ENCODE data around the gene RIT2. TPM values are rescaled to one million over a fixed set of nuclear protein-coding genes. Genes with fewer than 3 reads are reported as not detected.

RIT2 gene
- total RNA-seq, 1 donor from 2014 or later = not detected

- no peaks in the 10 kb centered on the region for H3K27me3 Mint-ChIP-seq (ENCODE audit: unreplicated experiment)
- H3K36me3 Mint-ChIP-seq (ENCODE audit: low read depth, unreplicated experiment) = no peaks in the 10 kb centered on the region
- H3K9me3 Mint-ChIP-seq (ENCODE audit: unreplicated experiment) = no peaks in the 10 kb centered on the region
- peaks cover 11% of the 10 kb centered on the region for H3K4me1 Mint-ChIP-seq (ENCODE audit: unreplicated experiment)
- DNase-seq (ENCODE audit: low spot score) = no peak
- TF ChIP-seq CTCF (IDR thresholded peaks at IDR 0.05; ENCODE audit: unreplicated experiment) = no peak
- H3K4me3 Mint-ChIP-seq (ENCODE audit: unreplicated experiment) = no peak overlapping the region
- no peak overlapping the region for H3K27ac Mint-ChIP-seq (ENCODE audit: unreplicated experiment)
These were observed 84.3 kb downstream of the RIT2 start for GRCh38 chr18:43031169-43031568.

- H3K4me1 Mint-ChIP-seq (ENCODE audit: unreplicated experiment) = peaks cover 7% of the 10 kb centered on the region
These were observed 86.1 kb downstream of the RIT2 start for GRCh38 chr18:43029414-43029813.

DNA sequence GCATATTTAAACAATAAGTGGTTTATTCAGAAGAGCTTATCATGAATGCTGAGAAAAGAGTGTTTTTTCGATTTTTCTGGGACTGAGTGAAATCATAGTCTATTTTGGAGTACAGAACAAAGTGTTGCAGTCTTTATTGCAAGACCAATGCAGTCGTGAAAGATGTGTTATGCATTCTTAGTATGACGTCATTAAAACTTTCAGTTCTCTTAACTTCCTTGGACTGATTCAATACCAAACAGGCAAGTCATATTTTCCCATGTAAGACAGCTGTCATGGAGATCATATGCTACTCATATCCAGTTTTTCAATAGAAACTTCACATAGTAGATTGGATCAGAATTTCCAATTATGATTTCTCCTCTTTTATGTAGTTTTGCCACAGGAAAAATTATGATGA, 92.6 kb downstream of the RIT2 start:
- no peak overlapping the region for H3K27ac Mint-ChIP-seq (ENCODE audit: unreplicated experiment)
- no peak overlapping the region for H3K4me3 Mint-ChIP-seq (ENCODE audit: unreplicated experiment)
- no peaks in the 10 kb centered on the region for H3K9me3 Mint-ChIP-seq (ENCODE audit: unreplicated experiment)
- H3K4me1 Mint-ChIP-seq (ENCODE audit: unreplicated experiment) = no peaks in the 10 kb centered on the region
- H3K27me3 Mint-ChIP-seq (ENCODE audit: unreplicated experiment) = peaks cover 1% of the 10 kb centered on the region
- TF ChIP-seq CTCF (IDR thresholded peaks at IDR 0.05; ENCODE audit: unreplicated experiment) = no peak
- no peak for DNase-seq (ENCODE audit: low spot score)
- no peaks in the 10 kb centered on the region for H3K36me3 Mint-ChIP-seq (ENCODE audit: low read depth, unreplicated experiment)

More at GRCh38 chr18:43029414-43029813, 86.1 kb downstream of the RIT2 start:
- no peaks in the 10 kb centered on the region for H3K36me3 Mint-ChIP-seq (ENCODE audit: low read depth, unreplicated experiment)
- H3K9me3 Mint-ChIP-seq (ENCODE audit: unreplicated experiment) = no peaks in the 10 kb centered on the region
- DNase-seq (ENCODE audit: low spot score) = no peak
- peaks cover under 1% of the 10 kb centered on the region for H3K27me3 Mint-ChIP-seq (ENCODE audit: unreplicated experiment)
- peak overlapping the region; percentile 20 for H3K27ac Mint-ChIP-seq (ENCODE audit: unreplicated experiment)
- no peak overlapping the region for H3K4me3 Mint-ChIP-seq (ENCODE audit: unreplicated experiment)
- no peak for TF ChIP-seq CTCF (IDR thresholded peaks at IDR 0.05; ENCODE audit: unreplicated experiment)

GRCh38 chr18:43017622-43018021, 97.9 kb downstream of the RIT2 start:
- no peaks in the 10 kb centered on the region for H3K9me3 Mint-ChIP-seq (ENCODE audit: unreplicated experiment)
- TF ChIP-seq CTCF (IDR thresholded peaks at IDR 0.05; ENCODE audit: unreplicated experiment) = no peak
- no peak for DNase-seq (ENCODE audit: low spot score)
- H3K36me3 Mint-ChIP-seq (ENCODE audit: low read depth, unreplicated experiment) = no peaks in the 10 kb centered on the region
- no peaks in the 10 kb centered on the region for H3K4me1 Mint-ChIP-seq (ENCODE audit: unreplicated experiment)
- H3K27me3 Mint-ChIP-seq (ENCODE audit: unreplicated experiment) = no peaks in the 10 kb centered on the region
- H3K27ac Mint-ChIP-seq (ENCODE audit: unreplicated experiment) = no peak overlapping the region
- no peak overlapping the region for H3K4me3 Mint-ChIP-seq (ENCODE audit: unreplicated experiment)

DNA sequence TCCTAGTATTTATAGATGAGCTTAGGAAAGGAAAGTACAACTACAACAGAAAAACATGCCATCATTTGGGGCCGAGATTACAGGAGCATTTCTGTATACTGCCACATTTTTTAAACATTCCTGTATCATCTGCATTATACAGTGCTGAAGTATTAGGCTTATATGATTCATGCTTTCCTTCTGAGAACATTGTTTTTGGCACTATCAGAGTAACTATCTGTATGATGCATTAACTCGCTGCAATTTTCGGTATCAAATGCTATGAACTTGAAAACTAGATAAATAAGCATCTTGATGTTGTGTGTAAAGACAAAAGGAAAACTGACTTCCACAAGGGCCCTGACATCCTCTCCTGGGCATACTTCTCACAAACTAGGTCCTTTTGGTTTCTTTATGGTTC, 102.0 kb downstream of the RIT2 start:
- TF ChIP-seq CTCF (IDR thresholded peaks at IDR 0.05; ENCODE audit: unreplicated experiment) = no peak
- no peaks in the 10 kb centered on the region for H3K4me1 Mint-ChIP-seq (ENCODE audit: unreplicated experiment)
- H3K27me3 Mint-ChIP-seq (ENCODE audit: unreplicated experiment) = no peaks in the 10 kb centered on the region
- DNase-seq (ENCODE audit: low spot score) = no peak
- no peaks in the 10 kb centered on the region for H3K36me3 Mint-ChIP-seq (ENCODE audit: low read depth, unreplicated experiment)
- no peaks in the 10 kb centered on the region for H3K9me3 Mint-ChIP-seq (ENCODE audit: unreplicated experiment)
- H3K4me3 Mint-ChIP-seq (ENCODE audit: unreplicated experiment) = no peak overlapping the region
- no peak overlapping the region for H3K27ac Mint-ChIP-seq (ENCODE audit: unreplicated experiment)
